ENCODE results near the gene ATP9A. TPM values are rescaled to one million over a fixed set of nuclear protein-coding genes. Genes with fewer than 3 reads are reported as not detected.

The ATP9A gene
- total RNA-seq, 1 experiment from 2014 or later = 7.9 TPM

- peak; percentile 95 for DNase-seq (ENCODE audit: low read depth)
Measured at GRCh38 chr20:51631011-51631950, 136.9 kb downstream of the ATP9A start.

GRCh38 chr20:51629399-51630058 lies 138.7 kb downstream of the ATP9A start:
- no peak for DNase-seq (ENCODE audit: low read depth)

DNA sequence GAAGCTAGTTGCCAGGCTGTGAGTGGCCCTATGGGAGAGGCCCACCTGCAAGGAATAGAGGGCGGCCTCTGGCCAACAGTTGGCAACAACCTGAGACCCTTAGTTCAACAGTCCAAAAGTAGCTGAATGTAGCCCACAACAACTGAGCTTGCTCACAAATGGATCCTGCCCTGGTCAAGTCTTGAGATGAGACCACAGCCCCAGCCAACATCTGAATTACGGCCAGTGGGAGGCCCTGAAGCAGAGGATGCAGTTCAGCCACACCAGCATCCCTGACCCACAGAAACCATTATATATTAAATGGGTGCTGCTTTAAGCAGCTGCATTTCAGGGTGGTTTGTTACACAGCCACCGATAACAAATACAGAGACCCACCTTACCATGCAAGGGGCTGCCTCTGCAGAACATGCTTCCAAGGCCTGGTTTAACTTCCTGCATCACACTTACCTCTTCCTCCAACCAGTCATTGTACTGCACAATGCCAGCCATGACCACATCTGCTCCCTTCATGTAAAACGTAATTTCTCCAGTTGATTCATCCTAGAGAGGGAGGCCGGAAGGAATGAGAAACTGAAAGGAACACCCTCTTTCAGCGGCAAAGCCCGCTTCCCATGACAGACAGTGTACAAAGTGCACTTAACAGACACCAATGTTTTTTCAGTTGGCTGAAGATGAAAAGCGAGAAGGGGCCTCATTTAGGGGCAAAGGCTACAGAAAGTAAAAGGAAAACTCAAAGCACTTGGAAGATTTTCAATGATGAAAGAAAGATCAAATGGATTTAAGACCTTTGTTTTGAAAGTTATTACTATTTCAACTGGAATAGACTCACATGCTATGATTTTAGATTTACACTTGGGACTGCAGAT lies 139.4 kb downstream of the ATP9A start:
- DNase-seq (ENCODE audit: low read depth) = peak; percentile 78

GRCh38 chr20:51627586-51627985 lies 140.6 kb downstream of the ATP9A start:
- no peak for DNase-seq (ENCODE audit: low read depth)

GRCh38 chr20:51625105-51625504 lies 143.1 kb downstream of the ATP9A start:
- no peak for DNase-seq (ENCODE audit: low read depth)

DNA sequence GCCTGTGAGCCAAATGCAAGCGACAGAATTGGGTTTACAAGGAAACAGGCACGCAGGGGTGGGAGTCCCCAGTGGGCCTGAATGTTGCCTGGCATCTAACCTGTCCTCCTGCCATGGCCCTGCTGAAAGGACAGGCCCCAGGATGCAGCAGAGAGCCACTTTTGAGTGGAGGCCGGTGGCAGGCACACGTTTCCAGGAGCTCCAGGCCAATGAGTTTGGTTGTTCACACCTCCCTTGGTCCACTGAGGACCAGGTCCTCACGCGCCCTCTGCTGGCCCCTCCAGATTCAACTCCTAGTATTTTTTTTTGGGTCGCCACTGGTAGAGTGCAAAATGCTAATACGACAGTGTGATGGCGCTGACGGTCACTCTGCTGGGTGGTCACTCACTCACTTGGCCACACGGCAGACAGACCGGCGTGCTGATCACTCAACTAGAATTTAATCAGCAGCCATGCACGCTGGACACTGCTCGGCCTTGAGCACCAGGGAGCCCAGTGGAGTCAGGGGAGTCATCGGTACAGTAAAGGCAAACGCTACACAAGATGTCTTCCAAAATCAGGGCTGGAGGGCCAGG lies 143.9 kb downstream of the ATP9A start:
- peak; percentile 79 for DNase-seq (ENCODE audit: low read depth)

DNA sequence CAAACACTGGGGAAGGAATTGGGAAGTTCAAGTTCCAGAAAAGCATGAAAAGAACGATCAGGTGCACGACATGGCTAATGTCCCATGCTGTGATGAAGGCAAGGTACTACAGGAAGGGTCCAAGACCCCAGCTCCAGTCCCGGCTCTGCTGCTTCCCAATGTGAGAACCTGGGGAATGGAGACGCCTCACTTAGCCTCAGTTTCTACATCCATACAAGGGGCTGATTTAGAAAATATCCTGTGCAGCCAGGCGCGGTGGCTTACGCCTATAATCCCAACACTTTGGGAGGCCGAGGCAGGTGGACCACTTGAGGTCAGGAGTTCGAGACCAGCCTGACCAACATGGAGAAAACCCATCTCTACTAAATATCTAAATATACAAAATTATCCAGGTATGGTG lies 144.9 kb downstream of the ATP9A start:
- DNase-seq (ENCODE audit: low read depth) = no peak

DNA sequence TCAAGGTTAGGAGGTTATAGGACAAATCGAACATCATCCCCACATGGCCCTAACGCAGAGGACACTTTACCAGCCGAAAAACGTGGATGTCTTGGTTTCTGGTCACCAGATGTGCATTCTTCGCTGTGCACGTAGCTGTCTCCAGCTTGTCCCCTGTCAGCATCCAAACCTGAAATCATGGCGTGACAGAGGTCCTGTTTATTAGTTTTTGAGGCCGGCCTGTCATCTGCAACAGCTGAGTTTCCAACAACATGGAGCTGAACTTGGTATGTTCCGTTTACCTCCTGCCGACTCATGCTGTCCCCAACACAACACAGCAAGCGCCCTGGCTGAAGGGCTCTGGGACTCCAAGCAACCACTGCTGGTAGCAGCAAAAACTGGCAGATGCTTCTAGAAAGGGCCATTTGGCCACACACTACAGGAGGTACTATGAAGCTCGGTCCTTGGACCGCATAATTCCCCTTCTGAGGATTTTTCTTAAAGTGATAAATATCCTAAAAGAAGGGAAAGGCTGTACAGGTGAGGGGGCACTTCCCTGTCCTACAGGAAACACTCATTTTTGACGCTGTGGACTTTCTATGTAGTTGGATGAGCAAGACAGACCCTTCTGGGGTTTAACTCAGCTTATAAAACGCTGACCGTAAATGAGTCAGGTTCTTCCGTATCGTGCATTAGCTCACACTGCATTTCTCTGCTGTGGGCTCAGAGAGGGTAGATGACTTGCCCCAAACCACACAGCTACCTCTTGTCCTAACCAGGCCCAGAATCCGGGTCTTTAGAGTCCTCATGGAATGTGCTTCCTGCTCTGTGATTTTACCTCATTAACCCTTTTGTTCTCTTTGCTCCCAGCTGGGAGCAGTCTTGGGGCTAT lies 146.0 kb downstream of the ATP9A start:
- DNase-seq (ENCODE audit: low read depth) = peak; percentile 41

DNA sequence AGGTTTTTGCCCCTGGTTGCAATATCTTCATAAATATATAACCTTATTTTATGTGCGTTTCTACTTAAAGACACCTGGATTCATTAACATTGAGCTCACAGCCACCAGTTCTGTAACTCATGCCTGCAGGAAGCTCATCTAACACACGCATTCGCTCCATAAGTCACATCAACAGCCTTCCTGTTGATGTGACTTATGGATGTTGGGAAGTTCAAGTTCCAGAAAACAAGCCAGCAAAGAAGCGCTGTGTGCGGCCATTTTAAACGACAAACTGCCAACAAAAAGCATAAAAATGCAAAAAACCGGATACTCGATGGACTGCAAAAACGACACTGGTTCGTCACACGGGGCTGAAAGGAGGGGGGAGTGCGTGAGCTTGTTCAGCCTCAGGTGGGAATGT lies 147.8 kb downstream of the ATP9A start:
- no peak for DNase-seq (ENCODE audit: low read depth)

DNA sequence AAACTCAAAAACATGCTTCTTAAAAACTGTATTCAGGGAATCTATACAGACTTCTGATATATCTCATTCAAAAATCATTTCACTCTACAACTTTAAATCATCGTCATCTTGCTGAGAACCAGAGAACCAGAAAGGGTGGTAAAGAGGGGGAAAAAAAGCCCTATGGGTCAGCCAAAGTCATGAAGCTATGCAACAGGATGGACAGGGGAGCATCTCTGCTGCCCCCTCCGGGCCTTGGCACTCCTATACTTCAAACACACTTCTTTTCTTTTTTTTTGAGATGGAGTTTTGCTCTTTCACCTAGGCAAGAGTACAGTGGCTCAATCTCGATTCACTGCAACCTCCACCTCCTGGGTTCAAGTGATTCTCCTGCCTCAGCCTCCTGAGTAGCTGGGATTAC lies 152.1 kb downstream of the ATP9A start:
- peak; percentile 29 for DNase-seq (ENCODE audit: low read depth)

DNA sequence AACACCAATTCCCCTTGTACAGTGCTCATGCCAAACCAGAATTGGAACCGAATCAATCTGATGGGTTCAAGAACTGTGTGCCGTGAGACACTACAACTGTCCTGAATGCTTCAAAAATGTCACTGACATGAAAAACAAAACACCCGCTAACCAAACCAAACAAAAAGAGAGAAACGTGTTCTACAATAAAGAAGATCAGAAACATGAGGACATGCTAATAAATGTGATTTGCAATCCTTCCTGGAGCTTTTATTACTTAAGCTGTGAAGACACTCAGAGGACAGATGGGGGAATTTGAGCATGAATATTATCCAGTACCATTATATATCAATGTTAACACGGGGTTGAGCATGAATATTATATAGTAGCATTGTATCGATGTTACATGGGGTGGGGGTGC lies 153.5 kb downstream of the ATP9A start:
- no peak for DNase-seq (ENCODE audit: low read depth)

DNA sequence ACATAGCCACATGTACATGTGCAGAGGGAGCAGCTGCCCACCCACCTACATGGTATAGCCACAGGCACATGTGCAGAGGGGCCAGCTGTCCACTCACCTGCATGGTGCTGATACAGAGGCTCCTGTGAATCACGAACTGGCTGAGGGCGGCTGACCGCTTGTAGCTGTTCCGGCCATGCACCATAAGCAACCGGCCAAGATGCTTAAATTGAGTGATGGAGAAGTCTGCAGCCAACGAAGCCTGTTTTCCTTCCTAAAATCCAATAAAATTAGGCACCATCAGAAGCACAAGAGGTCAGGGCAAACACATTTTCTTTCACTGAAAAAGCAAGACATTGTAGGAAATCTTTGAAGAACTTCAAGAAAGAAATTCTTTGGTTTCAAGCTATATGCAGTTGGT lies 154.6 kb downstream of the ATP9A start:
- DNase-seq (ENCODE audit: low read depth) = no peak

DNA sequence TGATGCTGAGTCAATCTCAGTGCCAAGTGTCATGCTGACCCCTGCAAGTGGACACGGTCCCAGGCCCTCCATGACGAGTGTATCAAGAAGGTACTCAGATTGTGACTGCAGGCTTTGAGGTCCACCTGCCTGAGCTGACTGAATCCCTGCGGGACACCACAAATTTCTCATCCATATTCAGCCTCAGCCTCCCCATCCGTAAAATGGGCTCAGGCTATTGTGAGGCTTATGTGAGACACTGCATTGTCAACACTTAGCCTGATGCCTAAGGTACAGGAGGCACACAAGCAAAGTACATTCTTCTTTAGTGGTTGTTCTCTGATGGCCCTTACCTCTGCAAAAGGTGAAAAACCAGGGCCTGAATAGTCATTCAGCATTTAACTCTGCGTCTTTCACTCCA lies 155.3 kb downstream of the ATP9A start:
- DNase-seq (ENCODE audit: low read depth) = no peak

DNA sequence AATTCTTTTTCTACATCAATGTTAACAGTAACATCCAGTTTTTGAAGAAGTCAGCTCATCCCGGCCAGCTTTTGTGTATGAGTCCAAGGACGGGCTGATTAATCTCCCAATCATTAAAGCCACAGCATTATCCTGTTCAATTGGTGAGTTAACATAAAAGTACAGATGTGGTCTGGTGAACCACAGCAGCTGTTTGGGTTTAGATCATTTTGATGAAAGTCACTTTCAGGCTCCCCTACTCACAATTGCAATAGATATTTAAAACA lies 156.6 kb downstream of the ATP9A start:
- no peak for DNase-seq (ENCODE audit: low read depth)

GRCh38 chr20:51610761-51611624 lies 157.2 kb downstream of the ATP9A start:
- DNase-seq (ENCODE audit: low read depth) = no peak

DNA sequence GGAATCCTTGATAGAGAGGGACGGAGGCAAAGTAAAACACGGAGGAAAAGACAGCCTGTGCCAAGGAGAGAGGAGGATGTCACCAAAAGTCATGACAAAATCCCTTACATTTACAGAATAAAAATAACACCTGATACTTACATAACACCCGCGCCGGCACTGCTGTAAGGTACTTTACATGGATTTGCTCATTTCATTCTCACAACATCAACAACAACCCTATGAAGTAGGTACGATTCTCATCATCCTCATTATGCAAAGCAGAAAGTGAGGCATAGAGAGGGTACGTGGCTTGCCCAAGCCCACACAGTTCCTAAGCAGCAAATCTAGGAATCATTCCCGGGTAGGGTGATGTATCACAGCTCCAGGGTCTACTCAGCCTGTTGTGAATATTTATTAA lies 158.1 kb downstream of the ATP9A start:
- DNase-seq (ENCODE audit: low read depth) = no peak

GRCh38 chr20:51609251-51609650 lies 158.9 kb downstream of the ATP9A start:
- DNase-seq (ENCODE audit: low read depth) = no peak

DNA sequence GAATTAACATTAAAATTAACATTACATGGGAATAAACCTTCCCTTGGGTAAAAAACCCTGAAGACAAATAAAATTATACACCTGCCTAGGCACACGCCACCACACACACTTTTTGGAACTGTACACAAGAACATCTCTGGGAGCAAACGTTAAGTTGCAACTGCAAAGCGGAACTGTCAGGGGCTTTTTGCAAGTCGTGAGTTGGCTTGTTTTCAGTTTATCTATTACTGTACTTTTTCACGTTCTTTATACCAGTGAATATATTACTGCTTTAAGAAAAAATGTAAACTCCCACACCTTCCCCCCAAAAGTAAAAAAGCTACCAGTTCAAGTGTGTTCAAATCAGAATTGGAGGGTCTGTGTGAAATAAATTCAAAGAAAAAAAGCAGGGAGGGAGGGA lies 160.1 kb downstream of the ATP9A start:
- no peak for DNase-seq (ENCODE audit: low read depth)

DNA sequence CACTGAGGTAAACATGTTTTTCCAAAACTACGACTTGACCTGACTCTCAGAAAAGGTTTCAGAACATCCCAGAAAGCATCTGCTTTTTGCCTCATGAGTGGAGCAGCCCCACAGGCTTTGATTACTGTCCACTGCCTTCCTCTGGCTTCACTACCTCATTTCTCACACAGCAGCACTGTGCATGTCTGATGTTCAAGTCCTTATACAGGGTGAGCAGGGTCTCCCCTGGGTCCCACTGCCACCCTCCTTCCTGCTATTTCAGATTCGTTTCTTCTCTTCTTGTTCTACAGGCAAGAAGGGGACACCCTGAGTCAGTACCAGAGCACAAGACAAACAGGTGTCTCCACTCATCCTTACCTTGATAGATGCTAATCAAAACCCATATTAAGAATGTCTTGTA lies 161.0 kb downstream of the ATP9A start:
- DNase-seq (ENCODE audit: low read depth) = no peak

- no peak for DNase-seq (ENCODE audit: low read depth)
Measured at GRCh38 chr20:51604851-51605250, 163.3 kb downstream of the ATP9A start.

Data from Daoy (cell line).